Tibial nerve (tissue), 3 donors: Measurements from ENCODE around the gene CARNS1.
A peak's percentile ranks its signal among the peaks of the same experiment; 100 is the strongest.

Source experiments
- CTCF ChIP-seq, 5 experiments: fragments of 200-600 bp in 3 of 5; fragments of 450-650 bp in 2 of 5; sonication (generic) in 3 of 5; IDR thresholded peaks; one replicate each; pipeline ENCODE4 v1.5.1; 2016 to 2019; ENCODE audit warnings: antibody characterized with exemption in 5 of 5, mild to moderate bottlenecking in 3 of 5, moderate library complexity in 2 of 5
- POLR2A ChIP-seq, 2 donors: fragments of 450-650 bp; IDR thresholded peaks; one replicate each; pipeline ENCODE4 v1.6.1; 2017; ENCODE audit warnings: antibody characterized with exemption in 2 of 2, mild to moderate bottlenecking in 2 of 2, moderate library complexity in 2 of 2

DNA sequence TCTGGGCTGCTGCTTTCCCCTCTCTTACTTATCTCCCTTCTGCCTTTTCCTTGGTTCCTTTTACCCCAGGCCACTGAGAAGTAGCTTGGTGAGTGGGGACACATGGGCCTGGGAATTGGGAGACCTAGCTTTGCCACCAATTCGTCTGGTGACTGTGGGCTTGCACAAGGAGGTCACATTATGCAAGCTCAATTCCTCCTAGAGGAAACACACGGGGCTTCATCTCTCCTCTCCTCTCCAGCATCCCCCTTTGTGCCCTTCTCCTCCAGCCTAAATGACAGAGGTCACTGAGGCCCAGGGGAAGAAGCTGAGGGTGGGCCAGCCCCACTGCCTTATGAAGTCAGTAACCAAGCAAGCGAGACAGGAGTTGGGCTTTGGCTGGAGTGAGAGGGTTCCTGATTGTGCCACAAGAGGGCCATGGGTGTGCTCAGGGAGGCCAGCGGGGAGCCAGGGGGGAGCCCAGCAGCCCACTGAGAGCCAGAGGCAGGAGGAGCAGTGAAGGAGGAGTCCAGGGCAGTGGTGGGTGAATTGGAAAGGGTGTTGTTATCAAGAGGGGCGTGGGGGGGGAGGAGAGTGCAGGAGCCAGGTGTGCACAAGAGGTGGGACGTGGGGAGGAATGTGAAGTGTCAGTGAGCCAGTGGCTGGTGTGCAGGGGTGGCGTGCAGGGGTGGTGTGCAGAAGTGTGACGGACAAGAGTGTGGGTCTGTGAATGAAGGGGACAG lies 44.1 kb upstream of the CARNS1 start:
- peak in 4 of 5 experiments; percentile 44 to 65 (median 58) for TF ChIP-seq CTCF (IDR thresholded peaks at IDR 0.05)
- no peak for TF ChIP-seq POLR2A (IDR thresholded peaks at IDR 0.05)
